Left kidney (tissue), 1 donor: ENCODE measurements around the gene GPR151. TPM values are rescaled to one million over a fixed set of nuclear protein-coding genes. Genes with fewer than 3 reads are reported as not detected.

Source experiments
- polyA plus RNA-seq: library from polyadenylated mRNA; unstranded; fragments of 120-200 nt; gene quantifications from one replicate; pipeline ENCODE4 v1.2.1, GENCODE V29; 2013; ENCODE audit not compliant: insufficient read length

GPR151 gene
- polyA plus RNA-seq, 1 donor: not detected

Other genes starting within 250 kb of the GPR151 start
- gene POU4F3, start 177.4 kb downstream of the GPR151 start, polyA plus RNA-seq: 0.13 TPM
- gene TCERG1, start 68.9 kb downstream of the GPR151 start, polyA plus RNA-seq: 184 TPM